K562 (cell line): ENCODE results near the gene MIB2.

ENCODE experiments used
- CBFA2T3 ChIP-seq: fragments of 450-650 bp; IDR thresholded peaks from 2 replicates; pipeline ENCODE4 v1.6.1; 2017
- DPF2 ChIP-seq: fragments of 450-650 bp; IDR thresholded peaks from 2 replicates; pipeline ENCODE4 v1.6.1; 2016
- IRF2 ChIP-seq: sonication (generic); formaldehyde crosslinking; IDR thresholded peaks from 2 replicates; pipeline ENCODE4 v1.8.1; 2022; ENCODE audit warnings: mild to moderate bottlenecking, missing genetic modification reagents
- MIER1 ChIP-seq: fragments of 450-650 bp; IDR thresholded peaks from 2 replicates; pipeline ENCODE4 v1.6.1; 2016; ENCODE audit warnings: antibody characterized with exemption, mild to moderate bottlenecking, low read depth
- MXD1 ChIP-seq: fragments of 250-450 bp; sonication (Bioruptor Pico); IDR thresholded peaks from 2 replicates; pipeline ENCODE4 v1.8.0; 2021; ENCODE audit warnings: borderline replicate concordance, mild to moderate bottlenecking, moderate library complexity; ENCODE audit not compliant: poor library complexity, severe bottlenecking
- NEUROD1 ChIP-seq: fragments of 150-350 bp; IDR thresholded peaks from 2 replicates; pipeline ENCODE4 v1.6.1; 2014; ENCODE audit warnings: borderline replicate concordance, low read length, low read depth; ENCODE audit not compliant: partially characterized antibody
- ZNF24 ChIP-seq: fragments of 450-650 bp; IDR thresholded peaks from 2 replicates; pipeline ENCODE4 v1.6.1; 2016
- ZNF274 ChIP-seq: IDR thresholded peaks from 2 replicates; pipeline ENCODE4 v1.6.1; 2011; ENCODE audit warnings: low read depth, mild to moderate bottlenecking, low read length, moderate library complexity, borderline replicate concordance
- TF ChIP-seq, protein P1 (sequence below), 3 experiments: IDR thresholded peaks in 2 of 3; conservative IDR thresholded peaks in 1 of 3; 2 replicates each; pipeline ENCODE4 v1.5.1; 2011 to 2012; ENCODE audit warnings: low read length in 3 of 3, mild to moderate bottlenecking in 3 of 3, control low read depth in 2 of 3, improper control_type of control experiment in 1 of 3, inconsistent platforms in 1 of 3, low read depth in 1 of 3, mixed read lengths in 1 of 3, moderate library complexity in 1 of 3; ENCODE audit not compliant: insufficient read depth in 2 of 3

DNA sequence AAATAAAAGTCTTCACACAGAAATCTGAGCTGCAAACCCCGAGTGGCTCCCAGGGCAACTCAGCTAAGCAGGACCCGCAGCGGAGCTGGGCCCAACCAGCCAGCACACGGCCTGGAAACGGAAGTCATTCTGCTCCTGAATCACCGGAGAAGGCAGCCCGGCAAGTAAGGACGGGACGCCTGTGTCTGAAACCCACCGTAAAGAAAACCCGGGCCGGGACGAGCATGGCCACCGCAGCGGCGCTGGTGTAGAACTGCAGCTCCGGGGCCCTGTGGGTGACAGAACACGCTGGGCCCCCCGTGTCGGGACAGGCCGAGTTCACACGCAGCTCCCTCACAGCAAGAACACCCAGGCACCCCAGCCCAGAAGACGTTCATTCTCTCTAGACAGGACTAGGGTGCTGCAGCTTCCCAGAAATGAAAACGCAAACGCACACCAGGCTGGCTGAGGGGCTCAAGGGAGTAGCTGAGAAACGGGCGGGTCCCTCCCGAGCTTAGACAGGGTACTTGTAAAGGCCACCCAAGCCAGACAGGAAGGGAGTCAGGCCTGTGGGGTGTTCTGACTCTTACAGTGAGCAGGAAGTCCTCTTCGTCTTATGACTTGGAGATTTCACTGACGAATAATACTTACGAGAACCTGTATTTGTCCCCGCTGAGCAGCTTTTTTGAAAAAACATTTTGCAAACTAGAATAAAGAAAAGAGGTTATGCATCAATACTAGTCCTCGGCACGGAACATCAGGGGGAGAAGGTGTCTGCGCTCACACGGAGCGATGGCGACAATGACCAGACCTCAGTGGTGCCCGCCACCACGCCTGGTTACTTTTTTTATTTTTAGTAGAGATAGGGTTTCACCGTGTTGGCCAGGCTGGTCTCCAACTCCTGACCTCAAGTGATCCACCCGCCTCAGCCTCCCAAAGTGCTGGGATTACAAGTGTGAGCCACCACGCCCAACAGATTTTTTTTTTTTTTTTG, 54.5 kb downstream of the MIB2 start:
- TF ChIP-seq IRF2 (CRISPR knock-in tag) = no peak
- TF ChIP-seq MIER1 = no peak
- TF ChIP-seq MXD1 = no peak
- no peak for TF ChIP-seq CBFA2T3
- TF ChIP-seq NEUROD1 = no peak
- no peak for TF ChIP-seq DPF2
- TF ChIP-seq, protein P1, sequence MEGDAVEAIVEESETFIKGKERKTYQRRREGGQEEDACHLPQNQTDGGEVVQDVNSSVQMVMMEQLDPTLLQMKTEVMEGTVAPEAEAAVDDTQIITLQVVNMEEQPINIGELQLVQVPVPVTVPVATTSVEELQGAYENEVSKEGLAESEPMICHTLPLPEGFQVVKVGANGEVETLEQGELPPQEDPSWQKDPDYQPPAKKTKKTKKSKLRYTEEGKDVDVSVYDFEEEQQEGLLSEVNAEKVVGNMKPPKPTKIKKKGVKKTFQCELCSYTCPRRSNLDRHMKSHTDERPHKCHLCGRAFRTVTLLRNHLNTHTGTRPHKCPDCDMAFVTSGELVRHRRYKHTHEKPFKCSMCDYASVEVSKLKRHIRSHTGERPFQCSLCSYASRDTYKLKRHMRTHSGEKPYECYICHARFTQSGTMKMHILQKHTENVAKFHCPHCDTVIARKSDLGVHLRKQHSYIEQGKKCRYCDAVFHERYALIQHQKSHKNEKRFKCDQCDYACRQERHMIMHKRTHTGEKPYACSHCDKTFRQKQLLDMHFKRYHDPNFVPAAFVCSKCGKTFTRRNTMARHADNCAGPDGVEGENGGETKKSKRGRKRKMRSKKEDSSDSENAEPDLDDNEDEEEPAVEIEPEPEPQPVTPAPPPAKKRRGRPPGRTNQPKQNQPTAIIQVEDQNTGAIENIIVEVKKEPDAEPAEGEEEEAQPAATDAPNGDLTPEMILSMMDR (IDR thresholded peaks at IDR 0.05 in 2 of 3, conservative IDR thresholded peaks at IDR 0.05 in 1 of 3; ENCODE audit: insufficient read depth in 2 of 3, low read depth in 1 of 3, low read length in 3 of 3) = no peak
- TF ChIP-seq ZNF24 = no peak
- TF ChIP-seq ZNF274 = no peak
